DND-41 (cell line): Measurements from ENCODE around the gene NELFB.

Experiments used
- EZH2 ChIP-seq: IDR thresholded peaks from 3 replicates; pipeline ENCODE4 v1.6.1; 2012; ENCODE audit warnings: borderline replicate concordance, low read depth, mild to moderate bottlenecking, moderate library complexity, low read length, inconsistent platforms; ENCODE audit not compliant: severe bottlenecking
- TF ChIP-seq, protein P1 (sequence below): IDR thresholded peaks from 2 replicates; pipeline ENCODE4 v1.5.1; 2012; ENCODE audit warnings: borderline replicate concordance, low read length, moderate library complexity, mild to moderate bottlenecking; ENCODE audit not compliant: poor library complexity, severe bottlenecking; ENCODE audit errors: extremely low read depth

DNA sequence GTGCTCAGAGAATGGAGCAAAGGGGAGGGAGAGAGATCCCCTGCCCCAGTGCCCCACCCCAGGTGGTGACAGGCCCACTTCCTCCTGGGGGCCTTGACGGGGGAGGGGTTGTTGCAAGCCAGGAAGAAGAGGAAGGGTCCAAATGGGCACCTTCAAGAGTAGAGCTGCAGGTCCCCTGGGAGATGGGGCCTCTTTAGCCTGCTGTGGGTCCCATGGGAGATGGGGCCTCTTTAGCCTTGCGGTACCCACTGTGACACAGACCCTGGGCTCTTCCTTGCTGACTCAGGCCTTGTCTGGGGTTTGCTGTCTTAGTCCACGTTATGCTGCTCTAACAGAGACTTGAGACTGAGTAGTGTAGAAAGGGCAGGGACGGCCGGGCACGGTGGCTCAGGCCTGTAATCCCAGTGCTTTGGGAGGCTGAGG lies 12.8 kb downstream of the NELFB start:
- TF ChIP-seq, protein P1, sequence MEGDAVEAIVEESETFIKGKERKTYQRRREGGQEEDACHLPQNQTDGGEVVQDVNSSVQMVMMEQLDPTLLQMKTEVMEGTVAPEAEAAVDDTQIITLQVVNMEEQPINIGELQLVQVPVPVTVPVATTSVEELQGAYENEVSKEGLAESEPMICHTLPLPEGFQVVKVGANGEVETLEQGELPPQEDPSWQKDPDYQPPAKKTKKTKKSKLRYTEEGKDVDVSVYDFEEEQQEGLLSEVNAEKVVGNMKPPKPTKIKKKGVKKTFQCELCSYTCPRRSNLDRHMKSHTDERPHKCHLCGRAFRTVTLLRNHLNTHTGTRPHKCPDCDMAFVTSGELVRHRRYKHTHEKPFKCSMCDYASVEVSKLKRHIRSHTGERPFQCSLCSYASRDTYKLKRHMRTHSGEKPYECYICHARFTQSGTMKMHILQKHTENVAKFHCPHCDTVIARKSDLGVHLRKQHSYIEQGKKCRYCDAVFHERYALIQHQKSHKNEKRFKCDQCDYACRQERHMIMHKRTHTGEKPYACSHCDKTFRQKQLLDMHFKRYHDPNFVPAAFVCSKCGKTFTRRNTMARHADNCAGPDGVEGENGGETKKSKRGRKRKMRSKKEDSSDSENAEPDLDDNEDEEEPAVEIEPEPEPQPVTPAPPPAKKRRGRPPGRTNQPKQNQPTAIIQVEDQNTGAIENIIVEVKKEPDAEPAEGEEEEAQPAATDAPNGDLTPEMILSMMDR = no peak
- no peak for TF ChIP-seq EZH2
